ENCODE measurements around the gene TMEM171.

Gene TMEM171

GRCh38 chr5:73120222-73121118 lies at the start of gene TMEM171:
Gene TMEM171, plus strand, starts transcription at chr5:73120575. Its CDS starts 2,799 bp downstream, at chr5:73123374.
- no peak for DNase-seq (ENCODE audit: extremely low read depth in 1 of 2, low read depth in 1 of 2)

- no peak for DNase-seq (ENCODE audit: extremely low read depth in 1 of 2, low read depth in 1 of 2)
Measured at GRCh38 chr5:73081093-73081492, 39.3 kb upstream of the TMEM171 start.

- no peak for DNase-seq (ENCODE audit: extremely low read depth in 1 of 2, low read depth in 1 of 2)
Measured at GRCh38 chr5:73088026-73088425, 32.3 kb upstream of the TMEM171 start.

GRCh38 chr5:73093943-73094342 lies 26.4 kb upstream of the TMEM171 start:
- DNase-seq (ENCODE audit: extremely low read depth in 1 of 2, low read depth in 1 of 2): no peak

- DNase-seq (ENCODE audit: extremely low read depth in 1 of 2, low read depth in 1 of 2): no peak
Measured at GRCh38 chr5:73094415-73094814, 26.0 kb upstream of the TMEM171 start.

GRCh38 chr5:73095564-73096238 lies 24.7 kb upstream of the TMEM171 start:
- no peak for DNase-seq (ENCODE audit: extremely low read depth in 1 of 2, low read depth in 1 of 2)

GRCh38 chr5:73096239-73096575 lies 24.2 kb upstream of the TMEM171 start:
- DNase-seq (ENCODE audit: extremely low read depth in 1 of 2, low read depth in 1 of 2): no peak

GRCh38 chr5:73097740-73098139 lies 22.6 kb upstream of the TMEM171 start:
- no peak for DNase-seq (ENCODE audit: extremely low read depth in 1 of 2, low read depth in 1 of 2)

GRCh38 chr5:73100109-73100508 lies 20.3 kb upstream of the TMEM171 start:
- DNase-seq (ENCODE audit: extremely low read depth in 1 of 2, low read depth in 1 of 2): no peak

GRCh38 chr5:73103870-73104299 lies 16.5 kb upstream of the TMEM171 start:
- DNase-seq (ENCODE audit: extremely low read depth in 1 of 2, low read depth in 1 of 2): no peak

GRCh38 chr5:73104326-73104725 lies 16.0 kb upstream of the TMEM171 start:
- DNase-seq (ENCODE audit: extremely low read depth in 1 of 2, low read depth in 1 of 2): no peak

GRCh38 chr5:73106335-73106734 lies 14.0 kb upstream of the TMEM171 start:
- no peak for DNase-seq (ENCODE audit: extremely low read depth in 1 of 2, low read depth in 1 of 2)

GRCh38 chr5:73110190-73110589 lies 10.2 kb upstream of the TMEM171 start:
- no peak for DNase-seq (ENCODE audit: extremely low read depth in 1 of 2, low read depth in 1 of 2)

- no peak for DNase-seq (ENCODE audit: extremely low read depth in 1 of 2, low read depth in 1 of 2)
Measured at GRCh38 chr5:73111536-73111935, 8.8 kb upstream of the TMEM171 start.

- DNase-seq (ENCODE audit: extremely low read depth in 1 of 2, low read depth in 1 of 2): no peak
Measured at GRCh38 chr5:73112359-73112758, 8.0 kb upstream of the TMEM171 start.

GRCh38 chr5:73114044-73114688 lies 6.2 kb upstream of the TMEM171 start:
- DNase-seq (ENCODE audit: extremely low read depth in 1 of 2, low read depth in 1 of 2): no peak

- DNase-seq (ENCODE audit: extremely low read depth in 1 of 2, low read depth in 1 of 2): no peak
Measured at GRCh38 chr5:73115399-73116051, 4.8 kb upstream of the TMEM171 start.

- no peak for DNase-seq (ENCODE audit: extremely low read depth in 1 of 2, low read depth in 1 of 2)
Measured at GRCh38 chr5:73116506-73116905, 3.9 kb upstream of the TMEM171 start.

GRCh38 chr5:73117088-73117740 lies 3.2 kb upstream of the TMEM171 start:
- no peak for DNase-seq (ENCODE audit: extremely low read depth in 1 of 2, low read depth in 1 of 2)

- no peak for DNase-seq (ENCODE audit: extremely low read depth in 1 of 2, low read depth in 1 of 2)
Measured at GRCh38 chr5:73118391-73118973, 1.9 kb upstream of the TMEM171 start.
